HepG2 (cell line): ENCODE measurements around the gene PIGX. TPM values are rescaled to one million over a fixed set of nuclear protein-coding genes. Genes with fewer than 3 reads are reported as not detected.

Experiments used
- ATRX ChIP-seq: sonication (generic); formaldehyde crosslinking; IDR thresholded peaks from 2 replicates; pipeline ENCODE4 v1.4.0; 2020; ENCODE audit warnings: missing genetic modification reagents, borderline replicate concordance
- BHLHE40 ChIP-seq: IDR thresholded peaks from 2 replicates; pipeline ENCODE4 v1.6.1; 2011; ENCODE audit warnings: low read length, improper control_type of control experiment
- CERS6 ChIP-seq: sonication (generic); formaldehyde crosslinking; IDR thresholded peaks from 2 replicates; pipeline ENCODE4 v1.5.0; 2020; ENCODE audit warnings: missing genetic modification reagents
- DR1 ChIP-seq: sonication (generic); formaldehyde crosslinking; IDR thresholded peaks from 2 replicates; pipeline ENCODE4 v1.8.0; 2021; ENCODE audit warnings: mild to moderate bottlenecking, missing genetic modification reagents, inconsistent platforms
- EEA1 ChIP-seq: sonication (generic); formaldehyde crosslinking; IDR thresholded peaks from 2 replicates; pipeline ENCODE4 v1.5.1; 2020; ENCODE audit warnings: mild to moderate bottlenecking, missing genetic modification reagents, borderline replicate concordance
- NONO ChIP-seq, 2 experiments: fragments of 450-650 bp in 1 of 2; sonication (generic) in 1 of 2; formaldehyde crosslinking in 1 of 2; IDR thresholded peaks in 1 of 2; conservative IDR thresholded peaks in 1 of 2; 2 replicates each; pipeline versions ENCODE4 v1.6.1 to v1.8.0; 2017 to 2022; ENCODE audit warnings: mild to moderate bottlenecking in 1 of 2, missing genetic modification reagents in 1 of 2, moderate library complexity in 1 of 2
- NR2F1 ChIP-seq, 2 experiments: fragments of 450-650 bp in 1 of 2; formaldehyde crosslinking in 1 of 2; IDR thresholded peaks; 2 replicates each; pipeline versions ENCODE4 v1.5.0 to v1.6.1; 2016 to 2020; ENCODE audit warnings: mild to moderate bottlenecking in 1 of 2, missing compliant biosample characterization in 1 of 2, missing genetic modification reagents in 1 of 2, moderate library complexity in 1 of 2
- ONECUT2 ChIP-seq: sonication (generic); formaldehyde crosslinking; IDR thresholded peaks from 2 replicates; pipeline ENCODE4 v1.4.0; 2020; ENCODE audit warnings: missing genetic modification reagents
- PATZ1 ChIP-seq: sonication (generic); formaldehyde crosslinking; IDR thresholded peaks from 2 replicates; pipeline ENCODE4 v1.4.0; 2020; ENCODE audit warnings: missing genetic modification reagents
- RBM39 ChIP-seq: fragments of 200-400 bp; formaldehyde crosslinking; IDR thresholded peaks from one replicate; pipeline ENCODE4 v1.6.1; 2018; ENCODE audit warnings: antibody characterized with exemption, mild to moderate bottlenecking, low read depth, low read length; ENCODE audit not compliant: poor library complexity, severe bottlenecking
- SMAD3 ChIP-seq: sonication (generic); formaldehyde crosslinking; IDR thresholded peaks from 2 replicates; pipeline ENCODE4 v1.4.0; 2020; ENCODE audit warnings: missing genetic modification reagents
- SMYD3 ChIP-seq: sonication (generic); formaldehyde crosslinking; IDR thresholded peaks from 2 replicates; pipeline ENCODE4 v1.8.1; 2023; ENCODE audit warnings: mild to moderate bottlenecking, missing genetic modification reagents
- SP2 ChIP-seq: sonication (generic); formaldehyde crosslinking; IDR thresholded peaks from 2 replicates; pipeline ENCODE4 v1.5.1; 2020; ENCODE audit warnings: mild to moderate bottlenecking, missing genetic modification reagents
- TCF7 ChIP-seq: sonication (generic); IDR thresholded peaks from 2 replicates; pipeline ENCODE4 v1.6.1; 2016; ENCODE audit warnings: antibody characterized with exemption, low read depth
- TFDP1 ChIP-seq: IDR thresholded peaks from 2 replicates; pipeline ENCODE4 v1.6.1; 2016; ENCODE audit warnings: missing compliant biosample characterization, missing genetic modification reagents, borderline replicate concordance
- ZBTB49 ChIP-seq: sonication (generic); formaldehyde crosslinking; IDR thresholded peaks from 2 replicates; pipeline ENCODE4 v1.4.0; 2020; ENCODE audit warnings: missing genetic modification reagents, borderline replicate concordance
- ZMYM3 ChIP-seq: sonication (generic); formaldehyde crosslinking; IDR thresholded peaks from 2 replicates; pipeline ENCODE4 v1.5.1; 2020; ENCODE audit warnings: mild to moderate bottlenecking, missing genetic modification reagents
- ZNF17 ChIP-seq: sonication (generic); formaldehyde crosslinking; IDR thresholded peaks from 2 replicates; pipeline ENCODE4 v1.5.0; 2020; ENCODE audit warnings: mild to moderate bottlenecking, missing genetic modification reagents
- ZNF326 ChIP-seq: sonication (generic); formaldehyde crosslinking; IDR thresholded peaks from 2 replicates; pipeline ENCODE4 v1.4.0; 2020; ENCODE audit warnings: missing genetic modification reagents, borderline replicate concordance
- ZNF607 ChIP-seq: sonication (generic); formaldehyde crosslinking; IDR thresholded peaks from 2 replicates; pipeline ENCODE4 v1.5.1; 2020; ENCODE audit warnings: missing genetic modification reagents, mild to moderate bottlenecking, borderline replicate concordance
- ZNF749 ChIP-seq: sonication (generic); formaldehyde crosslinking; IDR thresholded peaks from 2 replicates; pipeline ENCODE4 v1.8.0; 2022; ENCODE audit warnings: mild to moderate bottlenecking, missing genetic modification reagents, moderate library complexity, borderline replicate concordance
- ZNF841 ChIP-seq: sonication (generic); formaldehyde crosslinking; IDR thresholded peaks from 2 replicates; pipeline ENCODE4 v1.8.1; 2023; ENCODE audit warnings: missing genetic modification reagents, borderline replicate concordance
- ZNF891 ChIP-seq: sonication (generic); formaldehyde crosslinking; IDR thresholded peaks from 2 replicates; pipeline ENCODE4 v1.5.0; 2020; ENCODE audit warnings: mild to moderate bottlenecking, missing genetic modification reagents
- polyA plus RNA-seq, 8 experiments: library from polyadenylated mRNA; depleted of rRNA in 3 of 8; stranded (reverse) in 7 of 8; unstranded in 1 of 8; fragments of >200 nt; fragmentation: Illumina TruSeq in 4 of 8; extraction: Trizol in 4 of 8; gene quantifications; 2 replicates each; pipeline versions ENCODE4 v1.2.1 to v1.2.3, GENCODE V29; 2011 to 2016; ENCODE audit warnings: low read depth in 4 of 8, missing spikeins in 1 of 8, mixed read lengths in 1 of 8; ENCODE audit not compliant: insufficient read depth in 1 of 8
- total RNA-seq, 5 experiments: library from RNA; depleted of rRNA; stranded (reverse); fragments of >200 nt; fragmentation: Illumina TruSeq; extraction: Trizol; gene quantifications; 2 replicates each; pipeline ENCODE4 v1.2.3, GENCODE V29; 2016; ENCODE audit warnings: low read depth in 1 of 5

The PIGX gene
- total and polyA plus RNA-seq, 2 of the 13 experiments (the other 11 are each of a cell fraction or from before 2014, with no cell fraction given), result 13.2 to 21.3 TPM

GRCh38 chr3:196666001-196666867 lies 45.9 kb upstream of the PIGX start (continued):
- TF ChIP-seq DR1 (CRISPR knock-in tag), result no peak
- no peak for TF ChIP-seq ONECUT2 (CRISPR knock-in tag)
- no peak for TF ChIP-seq SMAD3 (CRISPR knock-in tag)
- no peak for TF ChIP-seq RBM39
- TF ChIP-seq ZNF841, result no peak
- no peak for TF ChIP-seq ZNF891 (CRISPR knock-in tag)
- TF ChIP-seq NONO (IDR thresholded peaks at IDR 0.05), result no peak
- no peak for TF ChIP-seq NONO (CRISPR knock-in tag; conservative IDR thresholded peaks at IDR 0.05)
- no peak for TF ChIP-seq SMYD3
- TF ChIP-seq ZNF17 (CRISPR knock-in tag), result no peak
- no peak for TF ChIP-seq ZNF607
- TF ChIP-seq NR2F1 (CRISPR knock-in tag; IDR thresholded peaks at IDR 0.05), result no peak
- no peak for TF ChIP-seq ZMYM3 (CRISPR knock-in tag)
- no peak for TF ChIP-seq SP2 (CRISPR knock-in tag)
- TF ChIP-seq ATRX (CRISPR knock-in tag), result no peak
- TF ChIP-seq EEA1, result no peak
- TF ChIP-seq PATZ1 (CRISPR knock-in tag), result peak; percentile 54; the same call in 1 of the 2 replicates
- no peak for TF ChIP-seq TCF7
- TF ChIP-seq ZNF749 (CRISPR knock-in tag), result 0 out of 2 replicates have a peak, but pooled peaks have one; percentile 58
- TF ChIP-seq ZBTB49 (CRISPR knock-in tag), result no peak
- TF ChIP-seq BHLHE40, result peak; percentile 80
- TF ChIP-seq CERS6 (CRISPR knock-in tag), result no peak
- TF ChIP-seq TFDP1 (CRISPR knock-in tag), result no peak
- TF ChIP-seq ZNF326 (CRISPR knock-in tag), result no peak
